Osteocyte (in vitro differentiated cells): ENCODE measurements around the gene HEBP1. TPM values are rescaled to one million over a fixed set of nuclear protein-coding genes. Genes with fewer than 3 reads are reported as not detected.
A peak's percentile ranks its signal among the peaks of the same experiment; 100 is the strongest.

Experiments used
- DNase-seq: peaks from one replicate; pipeline ENCODE4 v3.0.0; 2021; ENCODE audit warnings: mixed read lengths; ENCODE audit not compliant: unreplicated experiment; ENCODE audit errors: extremely low spot score
- H3K27ac Mint-ChIP-seq: one replicate; pipeline ENCODE4 v1.8.0; 2021; ENCODE audit warnings: mild to moderate bottlenecking, mixed read lengths; ENCODE audit not compliant: unreplicated experiment
- H3K27me3 Mint-ChIP-seq: one replicate; pipeline ENCODE4 v1.8.0; 2021; ENCODE audit warnings: mixed read lengths; ENCODE audit not compliant: unreplicated experiment
- H3K36me3 Mint-ChIP-seq: one replicate; pipeline ENCODE4 v1.8.0; 2021; ENCODE audit warnings: mixed read lengths; ENCODE audit not compliant: unreplicated experiment
- H3K4me1 Mint-ChIP-seq: one replicate; pipeline ENCODE4 v1.8.0; 2021; ENCODE audit warnings: mixed read lengths; ENCODE audit not compliant: unreplicated experiment
- H3K4me3 Mint-ChIP-seq: one replicate; pipeline ENCODE4 v1.8.0; 2021; ENCODE audit warnings: mild to moderate bottlenecking, moderate library complexity, mixed read lengths; ENCODE audit not compliant: unreplicated experiment
- H3K9me3 Mint-ChIP-seq: one replicate; pipeline ENCODE4 v1.8.0; 2021; ENCODE audit warnings: mixed read lengths; ENCODE audit not compliant: unreplicated experiment
- CTCF ChIP-seq: fragments of 200-600 bp; sonication (generic); IDR thresholded peaks from 2 replicates; pipeline ENCODE4 v1.5.0; 2021; ENCODE audit warnings: antibody characterized with exemption, mild to moderate bottlenecking, moderate library complexity
- total RNA-seq: library from RNA; stranded (reverse); gene quantifications from 2 replicates; pipeline ENCODE4 v1.2.1, GENCODE V29; 2021

Gene HEBP1
- total RNA-seq, 1 donor from 2014 or later = 54.8 TPM

GRCh38 chr12:12979126-12979525 lies 20.9 kb downstream of the HEBP1 start:
- no peak for DNase-seq
- peaks cover 25% of the 10 kb centered on the region for H3K4me1 Mint-ChIP-seq
- H3K9me3 Mint-ChIP-seq = no peaks in the 10 kb centered on the region
- H3K27ac Mint-ChIP-seq = no peak overlapping the region
- TF ChIP-seq CTCF = no peak
- no peak overlapping the region for H3K4me3 Mint-ChIP-seq
- peaks cover 12% of the 10 kb centered on the region for H3K36me3 Mint-ChIP-seq
- H3K27me3 Mint-ChIP-seq = no peaks in the 10 kb centered on the region

GRCh38 chr12:12977231-12977630 lies 22.8 kb downstream of the HEBP1 start:
- Mint-ChIP-seq H3K36me3 (peaks cover 29% of the 10 kb centered on the region), H3K27ac (no peak overlapping the region), H3K9me3 (peaks cover 14% of the 10 kb centered on the region), H3K4me3 (no peak overlapping the region), H3K27me3 (no peaks in the 10 kb centered on the region), H3K4me1 (peaks cover 18% of the 10 kb centered on the region)
- DNase-seq = no peak
- no peak for TF ChIP-seq CTCF

GRCh38 chr12:12976366-12976765 lies 23.7 kb downstream of the HEBP1 start:
- no peak overlapping the region for H3K4me3 Mint-ChIP-seq
- peaks cover 17% of the 10 kb centered on the region for H3K9me3 Mint-ChIP-seq
- TF ChIP-seq CTCF = no peak
- DNase-seq = no peak
- peak overlapping the region; percentile 86 for H3K27ac Mint-ChIP-seq
- peaks cover 18% of the 10 kb centered on the region for H3K4me1 Mint-ChIP-seq
- peaks cover 38% of the 10 kb centered on the region for H3K36me3 Mint-ChIP-seq
- no peaks in the 10 kb centered on the region for H3K27me3 Mint-ChIP-seq

- H3K9me3 Mint-ChIP-seq = peaks cover 17% of the 10 kb centered on the region
- no peak for DNase-seq
- peak overlapping the region; percentile 86 for H3K27ac Mint-ChIP-seq
- TF ChIP-seq CTCF = peak; percentile 62
- no peak overlapping the region for H3K4me3 Mint-ChIP-seq
- no peaks in the 10 kb centered on the region for H3K27me3 Mint-ChIP-seq
- peaks cover 39% of the 10 kb centered on the region for H3K36me3 Mint-ChIP-seq
- H3K4me1 Mint-ChIP-seq = peaks cover 18% of the 10 kb centered on the region
Measured at GRCh38 chr12:12975322-12976077, 24.6 kb downstream of the HEBP1 start.

GRCh38 chr12:12974211-12974610 lies 25.9 kb downstream of the HEBP1 start:
- no peak overlapping the region for H3K27ac Mint-ChIP-seq
- H3K9me3 Mint-ChIP-seq = peaks cover 17% of the 10 kb centered on the region

More at GRCh38 chr12:12974211-12974610, 25.9 kb downstream of the HEBP1 start:
- no peaks in the 10 kb centered on the region for H3K27me3 Mint-ChIP-seq
- no peak for TF ChIP-seq CTCF
- DNase-seq = no peak
- peaks cover 18% of the 10 kb centered on the region for H3K4me1 Mint-ChIP-seq
- H3K36me3 Mint-ChIP-seq = peaks cover 39% of the 10 kb centered on the region
- no peak overlapping the region for H3K4me3 Mint-ChIP-seq
